Bronchial epithelial cell (primary cell): Measurements from ENCODE around the gene DNAJA2. TPM values are rescaled to one million over a fixed set of nuclear protein-coding genes. Genes with fewer than 3 reads are reported as not detected.
"Not testable (repeated sequence)": the region's sequence is repeated elsewhere in the genome, so short reads cannot be mapped to it uniquely, and the experiment has no call there.

Experiments
- DNase-seq: peaks from one replicate; pipeline ENCODE4 v3.0.0-alpha.2; 2010; ENCODE audit warnings: low read depth
- FAIRE-seq: peaks from 2 replicates; lab custom pipeline; 2011; peaks lifted over from hg19 to GRCh38; lab: Jason Lieb, UNC
- H3K27me3 ChIP-seq: 2 replicates; pipeline ENCODE4 v1.5.1; 2011; ENCODE audit warnings: low read length; ENCODE audit not compliant: control insufficient read depth, insufficient read depth
- H3K36me3 ChIP-seq: 2 replicates; pipeline ENCODE4 v1.5.1; 2011; ENCODE audit warnings: low read length; ENCODE audit not compliant: control insufficient read depth, insufficient read depth
- H3K4me3 ChIP-seq: 2 replicates; pipeline ENCODE4 v1.5.1; 2011; ENCODE audit warnings: mild to moderate bottlenecking, low read depth, low read length, control low read depth
- total RNA-seq: library from RNA; depleted of rRNA; stranded (reverse); fragments of >200 nt; gene quantifications from 2 replicates; pipeline ENCODE4 v1.2.1, GENCODE V29; 2014
- TF ChIP-seq, protein P1 (sequence below): IDR thresholded peaks from 2 replicates; pipeline ENCODE4 v1.5.1; 2011; ENCODE audit warnings: mild to moderate bottlenecking, moderate library complexity, low read length, control low read depth, inconsistent platforms; ENCODE audit not compliant: insufficient read depth, severe bottlenecking

The DNAJA2 gene
- total RNA-seq, 1 donor from 2014 or later, result 112 TPM

DNA sequence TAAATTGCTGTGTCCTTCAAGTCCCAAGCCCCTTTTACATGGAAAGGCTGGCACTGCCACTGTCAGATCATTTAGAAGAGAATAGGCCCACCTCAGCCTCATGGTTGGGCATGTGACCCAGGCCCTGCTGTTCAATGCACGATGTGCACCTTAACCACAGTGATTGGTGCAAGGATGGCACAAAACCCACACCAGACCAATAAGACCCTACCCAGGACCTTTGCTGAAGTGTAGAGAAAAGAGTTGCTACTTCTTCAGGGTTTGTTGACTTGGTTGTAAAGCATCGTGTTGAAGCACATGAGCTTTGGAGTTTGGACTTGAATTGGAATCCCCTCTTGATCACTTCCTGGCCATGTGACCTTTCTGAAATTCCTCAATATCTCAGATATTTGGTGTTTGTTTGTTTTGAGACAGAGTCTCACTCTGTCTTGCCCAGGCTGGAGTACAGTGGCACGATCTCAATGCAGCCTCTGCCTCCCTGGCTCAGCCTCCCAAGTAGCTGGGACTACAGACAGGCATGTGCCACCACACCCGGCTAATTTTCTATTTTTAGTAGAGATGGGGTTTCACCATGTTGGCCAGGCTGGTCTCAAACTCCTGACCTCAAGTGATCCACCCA, 24.8 kb downstream of the DNAJA2 start:
- Histone ChIP-seq H3K36me3 (no peaks in the 10 kb centered on the region), H3K4me3 (no peak overlapping the region), H3K27me3 (no peaks in the 10 kb centered on the region)
- no peak for FAIRE-seq
- TF ChIP-seq, protein P1, sequence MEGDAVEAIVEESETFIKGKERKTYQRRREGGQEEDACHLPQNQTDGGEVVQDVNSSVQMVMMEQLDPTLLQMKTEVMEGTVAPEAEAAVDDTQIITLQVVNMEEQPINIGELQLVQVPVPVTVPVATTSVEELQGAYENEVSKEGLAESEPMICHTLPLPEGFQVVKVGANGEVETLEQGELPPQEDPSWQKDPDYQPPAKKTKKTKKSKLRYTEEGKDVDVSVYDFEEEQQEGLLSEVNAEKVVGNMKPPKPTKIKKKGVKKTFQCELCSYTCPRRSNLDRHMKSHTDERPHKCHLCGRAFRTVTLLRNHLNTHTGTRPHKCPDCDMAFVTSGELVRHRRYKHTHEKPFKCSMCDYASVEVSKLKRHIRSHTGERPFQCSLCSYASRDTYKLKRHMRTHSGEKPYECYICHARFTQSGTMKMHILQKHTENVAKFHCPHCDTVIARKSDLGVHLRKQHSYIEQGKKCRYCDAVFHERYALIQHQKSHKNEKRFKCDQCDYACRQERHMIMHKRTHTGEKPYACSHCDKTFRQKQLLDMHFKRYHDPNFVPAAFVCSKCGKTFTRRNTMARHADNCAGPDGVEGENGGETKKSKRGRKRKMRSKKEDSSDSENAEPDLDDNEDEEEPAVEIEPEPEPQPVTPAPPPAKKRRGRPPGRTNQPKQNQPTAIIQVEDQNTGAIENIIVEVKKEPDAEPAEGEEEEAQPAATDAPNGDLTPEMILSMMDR, result no peak
- no peak for DNase-seq

GRCh38 chr16:46947900-46948547, 25.4 kb downstream of the DNAJA2 start:
- H3K27me3 ChIP-seq, result no peaks in the 10 kb centered on the region
- H3K36me3 ChIP-seq, result no peaks in the 10 kb centered on the region
- TF ChIP-seq, protein P1, result peak; percentile 58
- DNase-seq, result peak; percentile 33
- no peak for FAIRE-seq
- no peak overlapping the region for H3K4me3 ChIP-seq

- not testable (repeated sequence) for H3K4me3 ChIP-seq, DNase-seq, H3K36me3 ChIP-seq, FAIRE-seq, H3K27me3 ChIP-seq
Observed at GRCh38 chr16:46944713-46945112, 28.8 kb downstream of the DNAJA2 start.

GRCh38 chr16:46937536-46937935, 35.9 kb downstream of the DNAJA2 start:
- FAIRE-seq, result no peak
- no peak for DNase-seq
- Histone ChIP-seq H3K4me3 (no peak overlapping the region), H3K36me3 (no peaks in the 10 kb centered on the region), H3K27me3 (no peaks in the 10 kb centered on the region)
- TF ChIP-seq, protein P1, result no peak

- FAIRE-seq (no peak), DNase-seq (no peak)
- Histone ChIP-seq H3K36me3 (peaks cover 15% of the 10 kb centered on the region), H3K27me3 (no peaks in the 10 kb centered on the region), H3K4me3 (no peak overlapping the region)
- TF ChIP-seq, protein P1, result no peak
Observed at GRCh38 chr16:46932802-46933201, 40.7 kb downstream of the DNAJA2 start.

DNA sequence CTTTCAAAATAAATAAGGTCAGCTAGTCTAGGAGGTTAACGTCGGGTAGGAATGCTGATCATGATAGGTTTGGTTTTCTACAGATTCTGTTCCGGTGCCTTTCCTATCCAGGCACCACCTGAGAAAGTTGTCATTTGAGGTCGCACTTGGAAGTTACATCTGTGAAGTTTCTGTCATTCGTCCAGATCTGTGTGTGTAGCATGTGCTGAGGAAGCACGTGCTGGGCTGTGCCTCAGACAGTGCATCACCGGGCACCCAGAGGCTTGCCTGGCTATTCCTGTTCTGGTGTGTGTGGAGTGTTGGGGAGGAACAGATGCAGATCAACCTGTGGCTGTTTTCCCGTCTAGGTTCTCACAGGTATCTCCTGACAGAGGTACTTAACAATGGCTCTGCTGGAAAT, 42.6 kb downstream of the DNAJA2 start:
- TF ChIP-seq, protein P1, result no peak
- peaks cover 22% of the 10 kb centered on the region for H3K36me3 ChIP-seq

More for the DNA sequence above, 42.6 kb downstream of the DNAJA2 start:
- DNase-seq (no peak), FAIRE-seq (peak; percentile 83)
- no peaks in the 10 kb centered on the region for H3K27me3 ChIP-seq
- H3K4me3 ChIP-seq, result no peak overlapping the region
